GM18517 (cell line): ENCODE results near the gene ALDH6A1.
"Not testable (repeated sequence)": the region's sequence is repeated elsewhere in the genome, so short reads cannot be mapped to it uniquely, and the experiment has no call there.

Experiments
- ATAC-seq: cut with Tn5 transposase; IDR thresholded peaks from one replicate; pipeline ENCODE4 v1.9.1; 2021; ENCODE audit warnings: mild to moderate bottlenecking, moderate library complexity; ENCODE audit not compliant: unreplicated experiment

Gene ALDH6A1

GRCh38 chr14:74084277-74085046 is at the start of gene ALDH6A1, which contains the start of gene LIN52:
ALDH6A1 (minus strand) TSS chr14:74084453; CDS start chr14:74084394, 59 bp downstream.
LIN52 (plus strand) TSS chr14:74084956; CDS start chr14:74084975, 19 bp downstream.
- ATAC-seq, result peak; percentile 91

- ATAC-seq, result no peak
Measured at GRCh38 chr14:74127634-74128033, 43.4 kb upstream of the ALDH6A1 start.

GRCh38 chr14:74126315-74127013 is 42.2 kb upstream of the ALDH6A1 start:
- no peak for ATAC-seq

GRCh38 chr14:74125487-74125886 is 41.2 kb upstream of the ALDH6A1 start:
- not testable (repeated sequence) for ATAC-seq

DNA sequence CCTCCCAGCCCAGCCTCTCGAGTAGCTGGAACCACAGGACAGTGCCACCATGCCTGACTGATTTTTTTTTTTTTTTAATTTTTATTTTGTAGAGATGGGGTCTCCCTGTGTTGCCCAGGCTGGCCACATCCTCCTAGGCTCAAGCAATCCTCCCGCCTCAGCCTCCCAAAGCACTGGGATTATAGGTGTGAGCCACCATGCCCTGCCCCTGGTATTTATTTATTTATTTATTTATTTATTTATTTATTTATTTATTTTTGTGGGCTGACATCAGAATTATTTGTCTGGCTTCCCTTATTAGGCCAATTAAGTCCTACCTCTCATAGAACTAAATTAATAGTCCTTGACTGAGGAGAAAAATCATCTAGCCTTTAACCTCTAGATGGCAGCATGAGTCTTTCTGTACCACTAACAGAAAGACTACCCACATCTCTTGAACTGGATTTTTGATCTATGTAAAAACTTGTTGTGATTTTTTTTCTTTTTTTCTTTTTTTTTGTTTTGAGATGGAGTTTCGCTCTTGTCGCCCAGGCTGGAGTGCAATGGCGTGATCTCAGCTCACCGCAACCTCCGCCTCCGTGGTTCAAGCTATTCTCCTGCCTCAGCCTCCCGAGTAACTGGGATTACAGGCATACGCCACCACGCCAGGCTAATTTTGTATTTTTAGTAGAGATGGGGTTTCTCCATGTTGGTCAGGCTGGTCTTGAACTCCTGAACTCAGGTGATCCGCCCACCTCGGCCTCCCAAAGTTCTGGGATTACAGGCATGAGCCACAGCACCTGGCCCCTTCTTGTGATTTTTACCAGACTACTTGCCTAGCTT is 27.4 kb upstream of the ALDH6A1 start:
- ATAC-seq, result not testable (repeated sequence)

DNA sequence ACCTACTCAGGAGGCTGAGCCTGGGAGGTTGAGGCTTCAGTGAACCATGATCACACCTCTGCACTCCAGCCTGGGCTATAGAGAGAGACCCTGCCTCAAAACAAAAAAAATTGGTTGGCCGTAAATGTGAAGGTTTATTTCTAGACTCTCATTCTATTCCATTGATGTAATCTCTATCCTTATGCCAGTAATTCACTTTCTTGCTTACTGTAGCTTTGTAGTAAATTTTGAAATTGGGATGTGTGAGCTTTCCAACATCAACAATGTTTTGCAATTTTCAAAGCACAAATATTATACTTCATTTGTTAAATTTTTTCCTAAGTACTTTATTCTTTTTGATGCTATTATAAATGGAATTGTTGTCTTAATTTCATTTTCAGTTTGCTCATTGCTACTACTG is 25.1 kb upstream of the ALDH6A1 start:
- ATAC-seq, result no peak

DNA sequence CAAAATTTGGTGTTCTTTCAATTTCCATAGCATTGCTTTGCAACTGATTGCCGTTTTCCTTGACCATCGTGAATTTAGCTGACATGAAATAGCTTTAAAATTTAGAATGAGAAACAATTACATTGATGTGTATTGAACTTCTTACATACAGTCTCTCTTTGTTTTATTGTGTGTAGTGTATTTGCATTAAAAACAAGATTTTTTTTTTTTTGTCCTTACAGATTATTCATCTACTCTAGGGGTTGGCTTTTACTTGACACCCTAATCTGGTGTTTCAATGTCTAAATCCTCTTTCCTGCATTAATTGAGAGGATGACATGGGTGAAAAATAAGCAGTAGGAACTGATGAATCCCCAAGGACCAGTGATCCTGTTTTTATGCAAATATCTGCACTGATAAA is 21.1 kb upstream of the ALDH6A1 start:
- no peak for ATAC-seq

- no peak for ATAC-seq
Measured at GRCh38 chr14:74089251-74090020, 5.2 kb upstream of the ALDH6A1 start.

DNA sequence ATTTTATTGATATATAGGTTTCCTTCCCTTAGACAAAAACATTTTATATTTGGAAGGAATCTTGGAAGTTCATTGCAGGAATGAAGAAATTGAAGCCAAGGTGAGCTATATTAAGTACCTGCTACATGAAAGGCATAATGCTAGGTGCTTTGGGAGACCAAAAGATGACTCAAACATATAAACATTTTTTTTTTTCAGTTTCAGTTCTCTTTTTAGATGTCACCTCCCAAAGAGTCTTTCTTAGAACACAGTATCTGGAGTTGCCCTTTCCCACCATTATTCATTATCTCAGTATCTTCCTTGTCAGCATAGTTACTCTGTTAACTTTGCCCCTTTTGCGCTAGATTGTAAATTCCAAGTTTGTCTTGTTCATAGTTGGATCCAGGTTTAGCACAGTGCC is 1.6 kb upstream of the ALDH6A1 start:
- no peak for ATAC-seq

- ATAC-seq, result peak; percentile 4
Measured at GRCh38 chr14:74085047-74085637, 889 bp upstream of the ALDH6A1 start.

- ATAC-seq, result no peak
Measured at GRCh38 chr14:74083784-74084276, 423 bp downstream of the ALDH6A1 start.

DNA sequence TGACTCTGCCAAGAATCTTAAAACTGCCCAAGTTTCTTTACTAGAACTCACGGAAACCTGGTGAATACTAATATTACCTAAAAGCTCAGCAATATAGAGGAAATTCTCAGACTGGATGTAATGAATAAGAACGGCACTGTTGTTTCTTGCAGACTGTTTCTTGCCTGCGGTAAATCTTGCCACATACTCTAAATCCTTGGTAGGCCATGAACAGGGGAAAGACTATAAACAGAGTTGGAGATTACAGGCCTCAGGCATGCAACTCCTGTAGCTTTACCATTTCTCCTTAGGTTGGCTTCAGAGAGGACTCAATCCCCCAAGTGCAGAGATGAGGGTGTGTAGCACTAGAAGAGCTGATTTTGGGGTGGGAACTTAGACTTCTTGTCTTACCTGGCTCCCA is 1.1 kb downstream of the ALDH6A1 start:
- no peak for ATAC-seq

GRCh38 chr14:74081491-74081890 is 2.8 kb downstream of the ALDH6A1 start:
- no peak for ATAC-seq

DNA sequence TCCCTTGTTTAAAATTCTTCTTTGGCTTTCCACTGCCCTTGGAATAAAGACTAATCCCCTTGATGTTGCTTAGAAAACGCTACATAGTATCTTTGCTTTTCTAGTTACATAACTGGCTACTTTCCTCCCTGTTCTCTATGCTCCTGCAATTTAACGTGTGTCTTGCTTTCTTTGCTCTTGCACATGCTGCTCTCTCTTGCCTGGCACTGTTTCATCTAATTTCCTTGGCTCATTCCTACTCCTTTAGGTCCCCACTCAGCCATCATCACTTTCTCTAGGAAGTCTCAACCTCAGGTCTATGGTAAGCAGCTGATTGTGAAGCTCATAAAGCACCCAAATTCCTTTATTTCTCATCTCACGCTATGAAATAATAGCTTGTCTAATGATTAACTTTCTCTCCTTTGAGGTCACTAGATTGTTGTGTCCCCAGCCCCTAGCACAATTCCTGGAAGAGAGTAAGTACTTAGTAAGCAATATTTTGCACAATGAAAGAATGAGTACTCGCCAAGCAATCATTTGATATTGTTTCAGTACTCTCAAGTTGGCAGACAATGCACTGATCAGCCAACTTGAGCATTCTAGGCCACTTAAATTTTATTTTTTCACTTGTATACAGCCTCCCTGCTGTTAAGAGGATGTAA is 3.3 kb downstream of the ALDH6A1 start:
- no peak for ATAC-seq

GRCh38 chr14:74077401-74077800 is 6.9 kb downstream of the ALDH6A1 start:
- no peak for ATAC-seq

DNA sequence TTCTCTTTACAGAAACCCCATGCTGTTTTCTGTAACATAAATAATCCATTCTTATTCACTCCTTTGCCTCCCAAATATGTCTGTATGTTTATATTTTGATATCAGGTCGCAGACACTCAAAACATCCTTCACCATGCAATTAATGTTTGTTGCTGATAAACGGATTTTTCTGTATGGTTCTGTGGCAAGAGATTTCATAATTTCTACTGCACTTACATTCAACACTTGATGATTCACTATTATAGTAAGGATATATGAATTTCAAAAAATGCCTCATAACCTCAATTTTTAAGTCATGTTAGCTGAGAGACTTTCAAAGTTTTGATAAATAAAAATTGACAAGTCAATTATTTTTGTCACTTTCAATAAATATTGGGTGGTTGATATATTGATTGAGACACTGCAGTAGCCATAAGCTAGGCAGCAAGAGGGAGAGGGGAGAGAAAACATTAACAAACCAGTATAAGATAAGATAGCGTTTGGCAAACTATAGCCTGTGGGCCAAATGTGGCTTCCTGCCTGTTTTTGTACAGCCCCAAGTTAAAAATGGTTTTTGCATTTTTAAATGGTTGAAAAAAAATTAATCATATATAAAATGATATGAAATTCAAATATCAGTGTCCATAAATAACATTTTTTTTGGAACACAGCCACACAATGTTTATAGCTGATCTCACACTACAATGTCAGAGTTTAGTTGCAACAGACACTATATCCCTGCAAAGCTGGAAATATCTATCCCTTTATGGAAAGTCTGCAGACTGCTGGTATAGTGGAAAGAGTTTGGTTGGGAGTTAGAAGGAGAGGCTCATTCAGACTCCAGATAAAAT is 18.3 kb downstream of the ALDH6A1 start:
- ATAC-seq, result no peak

- ATAC-seq, result no peak
Measured at GRCh38 chr14:74064883-74065282, 19.4 kb downstream of the ALDH6A1 start.

- ATAC-seq, result no peak
Measured at GRCh38 chr14:74064426-74064825, 19.8 kb downstream of the ALDH6A1 start.

DNA sequence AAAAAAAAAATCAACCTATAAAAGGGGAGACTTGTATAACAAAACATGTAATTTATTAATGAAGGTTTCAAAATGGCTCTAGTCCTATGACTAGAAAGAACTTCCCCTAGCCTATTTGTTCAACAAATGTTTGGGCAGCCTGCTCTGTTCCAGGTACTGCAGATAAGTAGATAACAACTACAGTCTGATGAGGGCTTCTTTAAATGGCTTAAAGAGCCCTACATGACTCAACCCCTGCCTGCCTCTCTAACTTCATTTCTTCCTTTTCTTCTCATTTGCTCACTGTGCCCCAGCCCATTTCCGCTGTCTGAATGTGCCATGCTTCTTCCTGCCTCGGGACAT is 21.5 kb downstream of the ALDH6A1 start:
- no peak for ATAC-seq
